Epidermal melanocyte (primary cell): ENCODE measurements around the gene KLF13.

Experiments
- DNase-seq: peaks from one replicate; pipeline ENCODE4 v3.0.0; 2011; ENCODE audit warnings: low spot score; ENCODE audit not compliant: insufficient read length

KLF13 gene

GRCh38 chr15:31332020-31332680 is 5.5 kb downstream of the KLF13 start:
- DNase-seq, result no peak

- no peak for DNase-seq
These were observed 6.0 kb downstream of the KLF13 start for GRCh38 chr15:31332681-31333071.

GRCh38 chr15:31333119-31333518 is 6.5 kb downstream of the KLF13 start:
- no peak for DNase-seq

DNA sequence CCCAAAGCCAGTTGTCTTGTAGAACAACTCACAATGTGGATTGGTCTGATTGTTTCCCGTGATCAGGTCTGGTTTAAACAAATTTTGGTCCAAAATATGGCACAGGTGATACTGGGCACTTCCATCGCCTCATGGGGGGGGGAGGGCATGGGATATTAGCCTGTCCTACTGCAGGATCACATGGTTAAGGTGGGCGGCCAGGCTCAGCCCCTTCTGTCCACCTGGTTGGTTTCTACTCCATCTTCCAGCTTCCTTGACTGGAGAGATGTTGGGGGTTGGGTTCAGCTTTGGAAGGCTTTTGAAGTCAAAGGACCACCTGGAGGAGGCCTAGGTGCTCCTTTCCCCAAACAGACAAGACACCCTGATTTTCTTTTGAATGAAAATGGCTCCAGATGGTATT is 7.2 kb downstream of the KLF13 start:
- no peak for DNase-seq

- DNase-seq, result no peak
These were observed 9.5 kb downstream of the KLF13 start for GRCh38 chr15:31335989-31336592.

GRCh38 chr15:31336593-31337295 is 10.1 kb downstream of the KLF13 start:
- DNase-seq, result no peak

GRCh38 chr15:31337352-31338031 is 10.9 kb downstream of the KLF13 start:
- no peak for DNase-seq

DNA sequence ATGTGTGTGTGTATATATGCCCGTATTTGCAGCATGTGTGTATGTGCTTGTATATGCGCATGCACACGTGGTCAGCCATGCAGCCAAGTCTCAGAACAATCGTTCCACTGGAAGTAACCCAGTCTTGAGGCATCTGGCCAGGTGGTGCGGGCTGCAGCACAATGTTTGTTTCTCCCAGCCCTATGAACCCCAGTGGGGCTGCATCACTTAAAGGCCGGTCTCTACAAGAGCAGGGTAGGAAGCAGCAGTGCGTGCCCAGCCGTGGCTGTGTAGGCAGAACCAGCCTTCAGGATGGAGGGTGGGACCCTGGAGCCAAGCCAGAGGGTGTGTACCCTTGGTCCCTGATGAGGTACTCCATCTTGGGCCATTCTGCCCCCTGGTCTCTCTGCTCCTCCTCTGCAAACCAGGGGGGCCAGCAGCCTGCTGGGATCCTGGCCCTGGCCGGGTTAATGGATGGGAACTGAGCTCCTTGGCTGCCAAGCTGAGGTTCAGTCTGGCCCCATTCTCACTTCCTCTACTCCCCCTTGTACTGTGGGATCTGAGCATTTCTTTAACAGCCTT is 11.8 kb downstream of the KLF13 start:
- no peak for DNase-seq

GRCh38 chr15:31338879-31339557 is 12.4 kb downstream of the KLF13 start:
- DNase-seq, result no peak

DNA sequence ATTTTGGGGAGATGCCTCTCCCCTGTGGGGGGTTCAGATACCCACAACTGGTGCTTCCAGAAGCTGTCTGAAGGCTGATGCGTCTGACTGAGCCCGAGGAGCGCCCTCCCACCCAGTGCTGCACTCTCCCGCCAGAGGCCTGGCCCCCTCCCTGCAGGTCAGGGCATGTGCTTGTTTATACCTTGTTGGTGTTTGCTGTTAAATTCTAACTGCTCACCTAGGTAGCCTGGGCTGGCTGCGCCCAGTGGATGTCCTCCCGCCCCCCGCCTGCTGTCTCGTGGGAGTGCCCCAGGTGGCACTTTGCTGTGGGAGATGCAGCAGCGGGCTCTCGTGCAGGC is 12.9 kb downstream of the KLF13 start:
- DNase-seq, result no peak

GRCh38 chr15:31340047-31340446 is 13.4 kb downstream of the KLF13 start:
- no peak for DNase-seq

GRCh38 chr15:31340592-31340991 is 14.0 kb downstream of the KLF13 start:
- no peak for DNase-seq

GRCh38 chr15:31341071-31341470 is 14.4 kb downstream of the KLF13 start:
- no peak for DNase-seq

- DNase-seq, result no peak
These were observed 15.0 kb downstream of the KLF13 start for GRCh38 chr15:31341496-31342195.

- no peak for DNase-seq
These were observed 15.7 kb downstream of the KLF13 start for GRCh38 chr15:31342381-31342780.

- no peak for DNase-seq
These were observed 16.4 kb downstream of the KLF13 start for GRCh38 chr15:31342781-31343626.

GRCh38 chr15:31343831-31344230 is 17.2 kb downstream of the KLF13 start:
- no peak for DNase-seq

GRCh38 chr15:31344266-31344665 is 17.6 kb downstream of the KLF13 start:
- no peak for DNase-seq

DNA sequence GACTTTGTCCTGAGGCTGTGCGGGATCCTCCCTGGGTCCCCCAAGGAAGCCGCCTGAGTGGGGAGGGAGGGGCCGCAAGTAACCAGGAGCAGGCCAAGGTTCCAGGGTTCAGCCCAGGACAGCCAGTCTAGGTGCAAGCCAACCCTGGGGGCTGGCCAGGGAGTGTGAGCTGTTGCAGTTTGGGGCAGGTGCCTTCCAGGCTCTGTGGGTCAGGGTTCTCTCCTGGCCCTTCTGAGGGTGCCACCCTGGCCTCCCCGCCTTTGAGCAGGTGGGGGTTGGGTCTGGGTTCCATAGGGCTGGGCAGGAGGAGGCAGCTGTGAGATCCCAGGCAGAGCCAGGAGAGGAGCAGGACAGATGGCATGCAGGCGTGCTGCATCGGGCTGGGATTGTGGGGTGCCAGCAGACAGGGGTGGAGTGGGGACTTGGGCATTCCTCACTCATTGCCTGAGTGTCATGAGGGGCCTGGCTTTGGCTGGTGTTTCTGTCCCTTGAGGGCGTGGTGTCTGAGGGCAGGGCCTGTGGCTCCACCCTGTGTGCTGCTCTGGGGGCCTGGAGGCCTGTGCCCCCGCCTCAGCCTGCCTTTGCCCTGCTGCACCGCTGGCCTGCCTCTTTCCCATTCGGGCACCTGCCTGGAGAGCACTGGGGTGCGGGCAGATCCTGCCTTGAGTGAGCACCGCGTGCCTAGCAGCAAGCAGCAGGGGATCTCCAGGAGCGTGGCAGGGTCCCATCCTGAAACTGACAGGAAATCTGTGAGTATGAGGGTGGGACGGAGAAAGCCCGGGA is 18.4 kb downstream of the KLF13 start:
- DNase-seq, result no peak
